SK-N-SH treated with all-trans-retinoic acid at 6 μM for 48 hours (cell line): ENCODE measurements around the gene ASB2.

Experiments
- ARNTL ChIP-seq: fragments of 450-650 bp; formaldehyde crosslinking; IDR thresholded peaks from 2 replicates; pipeline ENCODE4 v1.5.0; 2020; ENCODE audit warnings: low read depth, mild to moderate bottlenecking, moderate library complexity, borderline replicate concordance
- BACH2 ChIP-seq: fragments of 250-450 bp; sonication (Bioruptor Pico); IDR thresholded peaks from 2 replicates; pipeline ENCODE4 v1.9.0; 2021; ENCODE audit warnings: mild to moderate bottlenecking, borderline replicate concordance
- CREB5 ChIP-seq: fragments of 250-450 bp; sonication (Bioruptor Pico); IDR thresholded peaks from 2 replicates; pipeline ENCODE4 v1.5.1; 2020; ENCODE audit warnings: low read depth, mild to moderate bottlenecking, moderate library complexity
- CSRNP3 ChIP-seq: fragments of 250-450 bp; sonication (Bioruptor Pico); IDR thresholded peaks from 2 replicates; pipeline ENCODE4 v1.5.1; 2021; ENCODE audit warnings: mild to moderate bottlenecking, moderate library complexity
- GLIS3 ChIP-seq: fragments of 250-450 bp; sonication (Bioruptor Pico); IDR thresholded peaks from 2 replicates; pipeline ENCODE4 v1.5.0; 2020; ENCODE audit warnings: mild to moderate bottlenecking, moderate library complexity
- PATZ1 ChIP-seq: fragments of 250-450 bp; sonication (Bioruptor Pico); IDR thresholded peaks from 2 replicates; pipeline ENCODE4 v1.8.0; 2020; ENCODE audit warnings: mild to moderate bottlenecking, moderate library complexity, borderline replicate concordance
- PPARA ChIP-seq: fragments of 250-450 bp; sonication (Bioruptor Pico); IDR thresholded peaks from 2 replicates; pipeline ENCODE4 v1.5.0; 2020; ENCODE audit warnings: mild to moderate bottlenecking, borderline replicate concordance
- SNAI2 ChIP-seq: fragments of 250-450 bp; sonication (Bioruptor Pico); IDR thresholded peaks from 2 replicates; pipeline ENCODE4 v1.5.0; 2020; ENCODE audit warnings: mild to moderate bottlenecking, moderate library complexity
- TOX ChIP-seq: fragments of 250-450 bp; sonication (Bioruptor Pico); IDR thresholded peaks from 2 replicates; pipeline ENCODE4 v1.8.0; 2021; ENCODE audit warnings: mild to moderate bottlenecking, moderate library complexity, borderline replicate concordance
- TSHZ2 ChIP-seq: fragments of 250-450 bp; sonication (Bioruptor Pico); IDR thresholded peaks from 2 replicates; pipeline ENCODE4 v1.5.0; 2020; ENCODE audit warnings: mild to moderate bottlenecking, moderate library complexity
- ZFP3 ChIP-seq: fragments of 250-450 bp; sonication (Bioruptor Pico); IDR thresholded peaks from 2 replicates; pipeline ENCODE4 v1.5.0; 2020; ENCODE audit warnings: mild to moderate bottlenecking, moderate library complexity
- ZNF565 ChIP-seq: fragments of 450-650 bp; formaldehyde crosslinking; conservative IDR thresholded peaks from 2 replicates; pipeline ENCODE4 v1.5.0; 2020; ENCODE audit warnings: low read depth, mild to moderate bottlenecking, moderate library complexity
- ZNF8 ChIP-seq: fragments of 450-650 bp; formaldehyde crosslinking; IDR thresholded peaks from 2 replicates; pipeline ENCODE4 v1.5.0; 2020; ENCODE audit warnings: mild to moderate bottlenecking, moderate library complexity

GRCh38 chr14:93926873-93927799 is 49.2 kb downstream of the ASB2 start, which contains the start of gene FAM181A:
- TF ChIP-seq ZFP3 (CRISPR knock-in tag) (no peak), BACH2 (CRISPR knock-in tag) (no peak), PATZ1 (CRISPR knock-in tag) (no peak), TSHZ2 (no peak), GLIS3 (CRISPR knock-in tag) (no peak), ZNF8 (no peak), CREB5 (CRISPR knock-in tag) (no peak), SNAI2 (CRISPR knock-in tag) (no peak), PPARA (CRISPR knock-in tag) (no peak), TOX (CRISPR knock-in tag) (no peak), ARNTL (CRISPR knock-in tag) (no peak), ZNF565 (CRISPR knock-in tag) (no peak), CSRNP3 (no peak)
